Stimulated activated CD4-positive, alpha-beta T cell treated with anti-CD3 and anti-CD28 coated beads, Interleukin-1b, Interleukin-23, amount 100 ng/mL, for 1 hour (primary cell): Measurements from ENCODE around the gene RNPEPL1.
A peak's percentile ranks its signal among the peaks of the same experiment; 100 is the strongest.
"Not testable (repeated sequence)": the region's sequence is repeated elsewhere in the genome, so short reads cannot be mapped to it uniquely, and the experiment has no call there.

Source experiments
- DNase-seq, 2 donors: peaks; one replicate each; pipeline ENCODE4 v3.0.0-alpha.2; 2020; ENCODE audit warnings: low read depth in 2 of 2

The RNPEPL1 gene

GRCh38 chr2:240539101-240539500 is 29.2 kb upstream of the RNPEPL1 start:
- DNase-seq, result not testable (repeated sequence)

DNA sequence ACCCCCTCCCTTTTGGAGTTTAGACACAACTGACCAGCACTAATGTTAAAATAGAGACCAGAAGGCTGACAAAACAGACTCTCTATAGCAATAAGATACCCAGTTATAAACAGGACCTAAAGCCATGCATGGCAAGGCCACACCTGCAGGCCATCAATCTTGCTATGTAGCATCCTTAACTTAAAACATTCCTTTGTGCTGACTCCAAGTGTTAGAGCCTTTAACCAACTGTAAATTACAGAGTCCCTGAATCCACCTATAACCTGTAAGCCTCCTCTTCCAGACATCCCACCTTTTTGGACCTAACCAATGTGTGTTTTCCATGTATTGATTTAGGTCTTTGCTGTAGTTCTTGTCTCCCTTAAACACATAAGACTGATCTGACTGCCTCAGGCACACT is 28.4 kb upstream of the RNPEPL1 start:
- DNase-seq, result no peak

DNA sequence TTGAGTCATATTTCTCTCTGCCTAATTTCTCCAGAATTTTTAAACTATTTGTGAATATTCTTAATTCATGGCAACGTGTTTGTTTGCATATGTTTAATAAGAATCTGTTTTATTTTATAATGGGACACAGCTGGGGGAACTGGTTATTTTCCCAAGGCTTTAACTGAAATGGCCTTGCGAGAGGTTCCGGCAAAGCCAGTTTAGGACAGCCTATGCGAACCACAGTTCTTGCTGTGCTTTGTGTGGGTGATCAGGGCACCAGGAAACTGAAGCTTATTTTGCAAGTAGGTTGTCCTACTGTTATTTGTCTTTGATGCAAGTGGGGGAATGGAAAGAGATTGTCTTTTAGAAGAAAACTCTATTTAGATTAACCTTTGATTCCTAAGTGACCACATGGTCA is 17.0 kb upstream of the RNPEPL1 start:
- no peak for DNase-seq

DNA sequence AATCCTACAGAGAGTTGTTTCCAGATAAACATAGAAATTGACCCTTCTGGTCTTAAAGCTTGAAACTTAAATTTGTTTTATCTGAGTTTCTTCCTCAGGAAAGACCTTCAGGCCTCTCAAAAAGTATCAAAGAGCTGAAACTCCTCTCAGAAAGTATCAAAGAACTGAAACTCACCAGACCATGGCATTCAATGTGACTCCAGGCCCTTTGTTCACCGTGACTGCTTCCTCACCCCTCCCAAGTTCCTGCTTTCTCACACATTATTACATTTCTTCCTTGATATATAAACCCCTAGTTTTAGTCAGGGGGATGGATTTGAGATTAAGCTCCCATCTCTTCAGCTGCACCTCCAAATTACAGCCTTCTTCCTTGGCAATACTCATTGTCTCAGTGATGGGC is 16.5 kb upstream of the RNPEPL1 start:
- no peak for DNase-seq

DNA sequence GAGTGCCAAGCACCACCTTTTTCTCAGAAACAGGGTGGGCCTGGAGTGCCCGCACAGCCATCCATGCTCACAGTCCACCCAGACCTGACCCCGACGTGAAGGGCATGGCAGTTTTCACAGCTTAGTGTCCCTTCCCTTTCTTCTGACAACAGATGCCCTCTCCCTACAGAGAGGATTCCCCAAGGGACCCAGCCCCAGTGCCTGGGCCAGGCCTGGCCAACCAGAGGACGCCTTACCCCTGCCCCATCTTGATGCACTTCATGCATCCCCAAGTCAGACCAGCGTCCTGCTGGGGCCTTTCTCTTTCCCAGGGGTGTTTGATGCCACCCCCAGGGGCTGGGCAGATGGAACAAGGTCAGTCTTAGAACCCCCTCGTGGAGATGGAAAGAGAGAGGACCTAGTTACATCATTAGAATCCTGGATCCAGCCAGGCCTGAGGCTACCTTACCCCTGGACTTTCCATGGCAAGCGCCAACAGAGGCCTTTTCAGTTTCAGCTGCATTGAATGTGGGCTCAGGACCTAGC is 14.3 kb upstream of the RNPEPL1 start:
- no peak for DNase-seq

GRCh38 chr2:240554767-240555493 is 13.4 kb upstream of the RNPEPL1 start:
- DNase-seq, result no peak

DNA sequence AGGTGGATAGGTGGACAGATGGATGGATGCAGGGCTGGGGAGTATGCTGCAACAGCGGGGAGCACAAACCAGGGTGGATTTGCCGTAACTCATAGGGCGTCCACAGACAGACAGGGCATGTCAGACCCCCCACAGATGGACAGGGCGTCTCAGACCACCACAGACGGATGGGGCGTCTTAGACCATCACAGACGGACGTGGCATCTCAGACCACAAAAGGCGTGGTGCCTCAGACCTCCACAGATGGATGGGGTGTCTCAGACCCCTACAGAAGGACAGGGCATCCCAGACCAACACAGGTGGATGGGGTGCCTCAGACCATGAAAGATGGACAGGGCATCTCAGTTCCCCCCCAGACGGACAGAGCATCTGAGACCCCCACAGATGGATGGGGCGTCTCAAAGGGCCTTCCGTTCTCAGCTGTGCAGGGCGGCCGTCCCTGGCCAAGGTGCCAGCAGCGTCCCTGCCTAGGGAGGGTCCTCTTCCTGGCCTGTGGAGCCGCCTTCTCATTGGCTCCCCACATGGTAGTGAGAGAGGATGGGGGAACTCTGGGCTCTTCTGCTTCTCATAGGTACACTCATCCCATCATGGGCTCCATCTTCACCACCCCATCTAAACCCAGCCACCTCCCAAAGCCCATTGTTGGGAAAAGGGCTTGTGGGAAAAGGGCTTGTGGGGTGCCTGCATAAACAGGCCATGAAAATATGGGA is 12.6 kb upstream of the RNPEPL1 start:
- no peak for DNase-seq

GRCh38 chr2:240556553-240557100 is 11.7 kb upstream of the RNPEPL1 start:
- peak in 1 of 2 donors; percentile 39 for DNase-seq

DNA sequence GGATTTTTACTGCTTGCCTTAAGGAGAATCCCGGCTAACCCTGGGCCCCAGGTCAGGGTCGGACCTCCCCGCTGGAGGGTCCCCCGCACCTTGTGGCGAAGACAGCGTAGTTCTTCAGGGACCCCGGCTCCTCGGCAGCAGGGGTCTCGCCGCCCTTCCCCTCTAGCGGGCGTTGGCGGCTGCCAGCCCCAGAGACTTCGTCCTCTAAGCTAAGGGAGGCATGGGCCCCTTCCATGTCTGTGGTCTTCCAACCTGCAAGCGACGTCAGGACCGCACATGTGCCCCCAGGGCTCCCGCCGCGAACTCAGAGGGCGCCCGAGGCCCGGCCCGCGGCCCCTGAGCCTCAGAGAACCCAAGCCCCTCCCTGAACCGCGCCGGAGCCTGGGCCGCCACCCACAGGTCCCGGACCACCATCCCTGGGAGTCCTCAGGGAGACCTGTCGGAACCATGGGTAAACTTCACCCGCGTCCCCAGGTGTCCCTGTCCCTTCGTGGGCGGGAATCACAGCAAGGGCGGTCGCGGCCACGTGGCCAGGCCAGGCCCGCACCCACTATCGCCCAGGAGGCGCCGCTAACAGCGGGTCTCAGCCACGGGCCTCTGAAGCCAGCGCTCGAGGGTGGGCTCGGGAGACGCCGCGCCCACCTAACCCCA is 11.1 kb upstream of the RNPEPL1 start:
- no peak for DNase-seq

GRCh38 chr2:240557808-240558207 is 10.5 kb upstream of the RNPEPL1 start, which contains the start of gene ANKMY1:
TSS of gene ANKMY1 (minus strand) at chr2:240557988. CDS start at chr2:240557335, 653 bp downstream.
- peak in 1 of 2 donors; percentile 46 for DNase-seq

DNA sequence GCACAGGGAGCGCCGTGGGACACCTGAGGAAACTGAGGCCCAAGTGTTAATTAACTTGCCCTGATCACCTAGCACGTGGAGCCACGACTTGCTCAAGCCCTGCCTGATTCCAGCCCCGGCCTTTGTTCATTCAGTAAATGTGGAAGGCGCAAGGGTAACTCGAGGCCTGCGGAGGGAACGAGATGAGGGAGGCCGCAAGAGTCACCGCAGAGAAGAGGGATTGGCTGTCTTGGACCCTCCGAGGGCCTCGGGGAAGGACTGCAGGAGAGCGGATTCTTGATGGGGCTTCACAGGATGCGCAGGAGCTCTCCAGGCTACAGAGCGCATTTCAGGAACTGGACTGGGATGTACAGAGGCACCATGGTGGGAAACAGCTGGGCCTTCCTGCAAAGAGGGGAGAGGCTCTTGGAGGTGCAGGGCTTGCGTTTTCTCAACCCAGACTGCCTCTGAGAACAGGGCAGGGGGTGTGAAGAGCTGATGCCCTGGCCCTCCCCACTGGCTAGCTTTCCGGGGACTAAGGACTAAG is 10.0 kb upstream of the RNPEPL1 start:
- no peak for DNase-seq

DNA sequence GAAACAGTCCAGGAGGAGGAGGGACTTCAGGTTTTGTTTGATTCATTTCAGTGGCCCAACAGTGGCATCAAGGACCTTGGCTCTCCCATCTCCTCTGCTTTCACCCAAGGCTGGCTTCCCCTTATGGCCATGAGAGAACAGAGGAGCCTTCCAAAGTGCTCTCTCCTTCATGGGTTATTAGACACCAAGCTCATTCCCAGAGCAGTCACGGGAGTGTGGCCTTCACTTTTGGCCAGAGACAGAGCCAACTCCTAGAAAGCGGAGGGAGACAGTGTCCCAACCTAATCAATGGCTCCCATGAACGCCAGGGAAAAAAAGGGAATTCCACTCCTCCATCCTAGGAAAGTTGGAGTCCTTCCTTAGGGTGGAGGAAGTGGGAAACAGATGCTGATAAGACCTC is 9.0 kb upstream of the RNPEPL1 start:
- DNase-seq, result no peak

- DNase-seq, result peak; percentile 68 to 73
Measured at GRCh38 chr2:240560084-240560479, 8.2 kb upstream of the RNPEPL1 start, which contains the start of gene DUSP28. TSS of gene DUSP28 (plus strand) at chr2:240560357. CDS start at chr2:240560685, 328 bp downstream.

GRCh38 chr2:240560480-240561324 is 7.6 kb upstream of the RNPEPL1 start:
- DNase-seq, result peak; percentile 99 to 100

DNA sequence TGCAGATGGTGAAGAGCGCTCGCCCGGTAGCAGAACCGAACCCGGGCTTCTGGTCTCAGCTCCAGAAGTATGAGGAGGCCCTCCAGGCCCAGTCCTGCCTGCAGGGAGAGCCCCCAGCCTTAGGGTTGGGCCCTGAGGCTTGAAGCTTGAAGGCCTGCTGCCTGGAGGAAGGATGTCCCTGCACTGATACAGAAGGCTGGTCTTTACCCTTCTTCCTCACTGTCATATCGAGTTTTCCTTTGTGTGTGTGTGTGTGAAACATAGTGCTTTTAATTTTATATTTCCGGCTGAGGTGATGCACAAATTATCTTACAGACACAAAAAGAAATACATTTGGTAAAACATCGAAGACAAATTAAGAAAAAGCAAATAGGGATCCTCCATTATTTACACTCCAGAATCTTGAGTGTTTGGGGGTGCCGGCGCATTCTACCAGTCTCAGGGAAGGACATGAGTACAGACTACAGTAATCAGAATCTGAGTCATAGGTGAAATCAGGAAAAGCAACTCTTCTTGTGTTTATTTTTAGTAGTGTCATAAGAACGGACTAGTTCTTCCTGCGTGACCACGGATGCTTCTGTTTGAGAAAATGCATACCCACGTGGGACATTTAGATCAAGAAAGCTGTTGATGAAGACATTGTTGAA is 6.8 kb upstream of the RNPEPL1 start:
- DNase-seq, result no peak

GRCh38 chr2:240563231-240563630 is 5.1 kb upstream of the RNPEPL1 start:
- not testable (repeated sequence) for DNase-seq

DNA sequence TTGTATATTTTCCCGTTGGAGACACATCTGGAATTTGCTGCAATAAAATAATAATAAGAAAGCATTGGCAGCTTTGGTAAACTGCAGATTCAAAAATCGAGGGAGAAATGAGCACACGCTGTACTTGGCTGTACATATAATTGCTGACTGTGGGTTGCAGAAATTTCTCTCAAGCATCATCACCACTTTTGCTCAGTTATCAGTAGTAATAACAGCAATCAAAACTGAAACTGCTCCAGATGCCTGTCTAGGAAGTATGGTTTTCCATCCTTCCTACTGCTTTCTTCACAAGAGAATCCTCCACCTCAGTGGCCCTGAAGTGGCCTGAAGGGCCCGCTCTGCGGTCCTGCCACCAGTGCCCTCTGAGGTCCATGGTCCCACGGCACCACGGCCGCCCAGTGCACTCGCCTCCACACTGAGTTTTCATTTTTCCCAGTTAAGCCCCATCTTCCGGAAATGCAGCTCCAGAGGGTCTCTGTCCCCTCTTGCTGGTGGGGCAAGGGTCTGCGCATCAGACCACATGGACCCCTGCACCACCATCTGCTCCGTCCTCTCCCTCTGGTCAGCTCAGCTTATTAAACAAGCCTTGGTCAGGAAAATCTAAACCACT is 4.2 kb upstream of the RNPEPL1 start:
- no peak for DNase-seq

DNA sequence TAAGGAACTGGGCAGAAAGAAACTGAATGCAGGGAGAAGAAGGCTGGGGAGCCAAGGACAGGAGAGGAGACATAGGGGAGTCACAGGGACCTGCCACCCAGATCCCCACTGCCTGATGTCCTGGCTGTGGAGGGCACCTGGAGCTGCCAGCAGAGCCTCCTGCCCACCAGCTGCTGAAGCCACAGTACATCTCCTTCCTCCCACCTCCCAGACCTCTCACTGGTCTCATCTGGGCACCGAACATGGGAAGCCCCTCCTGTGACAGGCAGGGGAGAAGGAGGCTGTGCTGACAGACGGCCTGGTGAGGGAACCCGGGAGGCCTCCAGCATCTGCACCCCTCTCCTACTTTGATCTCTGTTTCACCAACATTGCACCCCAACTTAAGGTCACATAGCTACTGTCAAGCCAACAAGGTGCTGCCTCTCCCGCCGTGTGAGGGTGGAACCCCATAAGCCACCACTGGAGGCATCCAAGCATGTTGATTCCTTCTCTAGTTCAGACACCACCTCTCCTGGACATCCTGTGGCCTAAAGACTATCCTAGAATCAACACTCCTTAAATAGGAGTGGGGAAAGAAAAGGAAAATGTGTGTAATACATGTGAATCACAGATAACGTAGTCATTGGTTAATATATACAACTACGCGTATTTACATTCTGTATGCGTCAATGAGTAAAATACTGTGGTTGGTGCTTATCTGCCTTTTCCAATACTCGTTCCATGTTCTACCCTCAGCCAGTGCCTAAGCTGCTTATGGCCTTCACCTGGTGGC is 3.5 kb upstream of the RNPEPL1 start:
- DNase-seq, result no peak
